Neutrophil (primary cell): ENCODE results near the gene DNLZ.

Experiments
- H3K27ac ChIP-seq: fragments of 200-600 bp; sonication (generic); 2 replicates; pipeline ENCODE4 v1.5.1; 2016; ENCODE audit warnings: mild to moderate bottlenecking, moderate library complexity
- H3K27me3 ChIP-seq: fragments of 200-600 bp; sonication (generic); 2 replicates; pipeline ENCODE4 v1.6.0; 2016; ENCODE audit warnings: mild to moderate bottlenecking
- H3K36me3 ChIP-seq: fragments of 200-600 bp; sonication (generic); 2 replicates; pipeline ENCODE4 v1.5.1; 2017
- H3K4me1 ChIP-seq, 2 experiments: fragments of 200-600 bp in 1 of 2; sonication (generic) in 1 of 2; 1 replicate in 1 of 2; 2 replicates in 1 of 2; pipeline versions ENCODE4 v1.5.1 to v1.6.1; 2013 to 2016; ENCODE audit warnings: low read depth in 1 of 2, low read length in 1 of 2, mild to moderate bottlenecking in 1 of 2, moderate library complexity in 1 of 2; ENCODE audit not compliant: control insufficient read depth in 1 of 2, insufficient read depth in 1 of 2
- H3K4me3 ChIP-seq, 2 experiments: fragments of 200-600 bp in 1 of 2; sonication (generic) in 1 of 2; 1 replicate in 1 of 2; 2 replicates in 1 of 2; pipeline ENCODE4 v1.5.1; 2013 to 2016; ENCODE audit warnings: low read depth in 1 of 2, low read length in 1 of 2, mild to moderate bottlenecking in 1 of 2, moderate library complexity in 1 of 2
- H3K9me3 ChIP-seq: fragments of 200-600 bp; sonication (generic); 2 replicates; pipeline ENCODE4 v1.5.1; 2016
- CTCF ChIP-seq: fragments of 200-600 bp; sonication (generic); IDR thresholded peaks from 2 replicates; pipeline ENCODE4 v1.5.1; 2016; ENCODE audit warnings: antibody characterized with exemption

Gene DNLZ

GRCh38 chr9:136358888-136359287 lies 4.7 kb downstream of the DNLZ start:
- TF ChIP-seq CTCF = no peak
- Histone ChIP-seq H3K4me3 (no peak overlapping the region), H3K27me3 (no peaks in the 10 kb centered on the region), H3K36me3 (no peaks in the 10 kb centered on the region), H3K4me1 (peaks cover 2 to 9% of the 10 kb centered on the region in 2 experiments), H3K9me3 (no peaks in the 10 kb centered on the region), H3K27ac (no peak overlapping the region)

- Histone ChIP-seq H3K4me1 (peaks cover 0 to 4% of the 10 kb centered on the region in 2 experiments), H3K27me3 (no peaks in the 10 kb centered on the region), H3K36me3 (no peaks in the 10 kb centered on the region), H3K4me3 (no peak overlapping the region), H3K9me3 (no peaks in the 10 kb centered on the region), H3K27ac (no peak overlapping the region)
- no peak for TF ChIP-seq CTCF
Measured at GRCh38 chr9:136358016-136358415, 5.5 kb downstream of the DNLZ start.

DNA sequence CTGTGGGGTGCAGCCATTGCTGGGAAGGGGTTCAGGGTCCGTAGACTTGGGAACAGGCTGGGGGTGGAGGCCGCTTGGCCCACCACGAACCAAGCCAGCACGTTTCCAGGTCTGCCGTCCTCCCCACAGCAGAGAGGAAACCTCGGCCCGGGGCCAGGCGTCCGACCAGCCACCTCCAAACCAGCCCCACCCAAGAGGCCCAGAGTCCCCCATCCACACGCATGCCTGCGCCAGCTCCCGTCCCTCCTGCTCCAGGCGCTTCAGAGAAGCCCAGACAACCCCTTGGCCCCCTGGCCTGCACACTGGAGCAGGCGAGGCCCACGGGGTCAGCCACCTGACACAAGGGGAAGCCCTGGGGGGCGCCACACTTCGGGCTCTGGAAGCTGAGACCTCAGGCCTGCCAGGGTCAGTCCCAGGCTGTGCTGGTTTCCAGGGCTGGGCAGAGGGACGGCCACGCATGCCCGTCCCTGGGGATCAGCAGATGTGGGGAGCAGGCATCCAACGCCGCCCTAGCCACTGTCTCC lies 6.3 kb downstream of the DNLZ start:
- TF ChIP-seq CTCF = no peak
- Histone ChIP-seq H3K4me3 (no peak overlapping the region), H3K27ac (no peak overlapping the region), H3K36me3 (no peaks in the 10 kb centered on the region), H3K4me1 (no peaks in the 10 kb centered on the region), H3K9me3 (no peaks in the 10 kb centered on the region), H3K27me3 (no peaks in the 10 kb centered on the region)

DNA sequence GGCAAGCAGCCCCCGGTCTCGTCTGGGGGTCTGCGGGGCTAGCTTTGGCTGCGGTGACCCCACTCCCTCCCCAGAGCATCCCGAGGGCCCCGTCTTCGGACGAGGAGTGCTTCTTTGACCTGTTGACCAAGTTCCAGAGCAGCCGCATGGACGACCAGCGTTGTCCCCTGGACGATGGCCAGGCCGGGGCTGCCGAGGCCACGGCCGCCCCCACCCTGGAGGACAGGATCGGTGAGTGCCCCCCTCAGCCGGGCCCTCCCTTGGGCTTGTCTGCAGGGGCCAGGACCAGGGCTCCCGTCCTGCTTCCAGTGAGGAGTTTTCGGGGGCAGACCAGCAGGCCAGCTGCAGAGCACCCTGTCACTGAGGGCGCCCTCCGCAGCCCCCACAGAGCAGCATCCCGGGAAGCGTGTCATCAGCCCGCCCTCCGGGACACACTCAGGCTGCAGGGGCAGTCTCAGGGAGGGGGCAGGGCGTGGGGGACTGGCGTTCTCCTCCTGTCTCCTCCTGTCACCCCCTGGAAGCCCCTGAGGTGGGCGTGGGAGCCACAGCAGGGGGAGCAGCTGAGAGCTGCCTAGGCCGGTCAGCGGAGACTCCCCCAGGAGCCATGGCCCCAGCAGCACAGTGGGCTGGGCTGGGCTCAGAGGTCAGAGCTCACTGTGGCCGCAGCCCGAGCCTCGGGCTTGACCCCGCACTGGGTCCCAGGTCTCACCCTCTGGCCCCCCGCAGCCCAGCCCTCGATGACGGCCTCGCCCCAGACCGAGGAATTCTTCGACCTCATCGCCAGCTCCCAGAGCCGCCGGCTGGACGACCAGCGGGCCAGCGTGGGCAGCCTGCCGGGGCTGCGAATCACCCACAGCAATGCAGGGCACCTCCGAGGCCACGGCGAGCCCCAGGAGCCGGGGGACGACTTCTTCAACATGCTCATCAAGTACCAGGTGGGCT lies 7.7 kb downstream of the DNLZ start:
- no peak for TF ChIP-seq CTCF
- no peak overlapping the region for H3K27ac ChIP-seq
- H3K36me3 ChIP-seq = no peaks in the 10 kb centered on the region
- no peaks in the 10 kb centered on the region for H3K27me3 ChIP-seq
- H3K4me1 ChIP-seq = no peaks in the 10 kb centered on the region
- no peaks in the 10 kb centered on the region for H3K9me3 ChIP-seq
- no peak overlapping the region for H3K4me3 ChIP-seq

GRCh38 chr9:136354592-136355085 lies 8.9 kb downstream of the DNLZ start:
- Histone ChIP-seq H3K9me3 (no peaks in the 10 kb centered on the region), H3K4me1 (no peaks in the 10 kb centered on the region), H3K4me3 (no peak overlapping the region), H3K27ac (no peak overlapping the region), H3K27me3 (no peaks in the 10 kb centered on the region), H3K36me3 (no peaks in the 10 kb centered on the region)
- TF ChIP-seq CTCF = no peak
